Activated gamma-delta T cell (primary cell): ENCODE measurements around the gene SPINK2.

ENCODE experiments used
- DNase-seq: peaks from one replicate; lab custom pipeline; 2025; lab: John Stamatoyannopoulos, UW
- total RNA-seq, 2 donors: gene quantifications; one replicate each; lab custom pipeline; 2026; lab: John Stamatoyannopoulos, UW

The SPINK2 gene, protein sequence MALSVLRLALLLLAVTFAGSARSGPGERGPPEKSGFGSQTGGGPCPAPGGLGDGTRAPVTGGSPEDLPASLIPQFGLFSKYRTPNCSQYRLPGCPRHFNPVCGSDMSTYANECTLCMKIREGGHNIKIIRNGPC
- total RNA-seq, result 1.3 to 1.8 reads per million in 2 donors

DNA sequence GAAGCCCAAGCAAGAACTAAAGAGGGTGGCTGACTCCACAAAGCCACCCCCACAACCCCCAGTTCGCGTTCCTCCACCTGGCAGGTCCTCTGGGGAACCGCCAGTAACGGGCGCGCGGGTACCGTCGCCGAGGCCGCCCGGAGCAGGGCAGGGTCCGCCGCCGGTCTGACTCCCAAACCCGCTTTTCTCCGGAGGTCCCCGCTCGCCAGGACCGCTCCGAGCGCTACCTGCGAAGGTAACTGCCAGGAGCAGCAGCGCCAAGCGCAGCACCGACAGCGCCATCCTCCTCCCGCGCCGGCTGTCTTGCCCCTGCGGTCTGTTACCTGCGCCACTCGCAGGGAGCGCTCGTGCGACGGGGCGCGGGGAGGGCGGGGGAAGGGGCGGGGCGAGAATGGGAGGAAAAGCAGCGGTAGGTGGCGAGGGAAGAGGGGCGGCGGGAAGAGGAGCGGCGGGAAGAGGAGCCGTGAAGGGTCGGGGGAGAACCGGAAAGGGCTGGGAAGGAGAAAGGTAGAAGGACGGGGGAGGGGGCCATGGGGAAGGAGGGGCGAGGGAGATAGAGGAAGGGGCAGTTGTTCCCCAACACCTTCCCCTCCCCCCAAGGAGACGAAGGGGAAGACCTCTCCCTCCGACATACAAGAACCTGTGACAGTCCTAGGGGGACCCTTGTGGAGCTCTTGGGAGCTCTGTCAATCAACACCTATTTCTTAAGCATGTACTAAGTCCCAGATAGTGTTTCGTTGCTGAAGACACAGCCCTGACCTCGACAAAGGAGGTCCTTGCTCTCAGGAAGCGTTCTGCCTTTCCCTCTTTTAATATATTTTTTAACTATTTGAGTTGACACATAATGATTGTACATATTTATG lies at the start of gene SPINK2:
Gene SPINK2 (minus strand): TSS at position 321 of the 863 bp plus-strand sequence. CDS start 39 bp downstream, at position 282.
- peak; percentile 56 for DNase-seq

DNA sequence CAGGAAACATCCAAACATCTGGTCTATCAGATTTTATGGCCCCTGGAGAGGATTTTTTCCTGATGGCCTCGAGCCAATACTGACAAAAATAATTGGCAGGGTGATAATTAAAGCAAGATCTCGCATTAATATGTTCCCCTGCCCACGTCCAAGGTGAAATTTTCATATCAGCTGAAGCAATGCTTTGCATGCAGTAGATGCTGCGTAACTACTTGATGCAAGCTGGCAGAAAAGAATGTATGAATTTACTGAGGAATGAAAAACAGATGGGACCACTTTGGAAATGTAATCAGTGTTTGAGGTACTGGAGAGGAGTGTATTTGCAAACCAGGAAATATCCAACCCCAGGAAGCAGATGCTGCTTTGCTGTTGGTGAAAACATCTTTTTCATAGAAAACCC lies 49.4 kb upstream of the SPINK2 start:
- DNase-seq, result no peak

DNA sequence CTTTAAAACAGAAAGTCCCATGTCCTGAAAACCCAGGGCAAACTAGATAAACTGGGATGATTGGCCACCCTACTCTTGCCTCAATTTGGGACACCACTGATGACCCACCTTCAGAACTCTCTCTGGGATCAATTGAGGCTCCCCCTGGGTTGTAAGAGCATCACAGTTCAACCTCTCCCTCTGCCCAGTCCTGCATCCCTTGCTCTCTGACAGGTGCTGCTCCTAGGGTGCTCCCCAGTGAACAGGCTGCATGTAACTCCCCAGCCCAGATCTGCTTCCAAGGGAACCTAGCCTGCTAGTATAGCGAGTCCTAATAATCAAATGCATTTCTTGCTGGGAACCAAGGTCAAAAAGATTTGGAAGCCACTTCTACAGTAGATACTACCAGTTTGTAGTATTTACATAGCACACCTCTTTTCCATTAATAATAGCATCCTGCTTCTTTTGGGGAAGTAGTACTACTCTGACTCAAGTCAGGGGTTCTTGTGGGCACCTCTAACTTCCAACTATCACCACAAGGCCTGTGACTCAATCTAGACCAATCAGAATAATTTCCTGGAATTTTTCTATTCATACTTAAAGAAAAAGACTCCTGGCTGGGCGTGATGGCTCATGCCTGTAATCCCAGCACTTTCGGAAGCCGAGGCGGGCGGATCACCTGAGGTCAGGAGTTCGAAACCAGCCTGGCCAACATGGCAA lies 42.1 kb upstream of the SPINK2 start:
- DNase-seq, result no peak

DNA sequence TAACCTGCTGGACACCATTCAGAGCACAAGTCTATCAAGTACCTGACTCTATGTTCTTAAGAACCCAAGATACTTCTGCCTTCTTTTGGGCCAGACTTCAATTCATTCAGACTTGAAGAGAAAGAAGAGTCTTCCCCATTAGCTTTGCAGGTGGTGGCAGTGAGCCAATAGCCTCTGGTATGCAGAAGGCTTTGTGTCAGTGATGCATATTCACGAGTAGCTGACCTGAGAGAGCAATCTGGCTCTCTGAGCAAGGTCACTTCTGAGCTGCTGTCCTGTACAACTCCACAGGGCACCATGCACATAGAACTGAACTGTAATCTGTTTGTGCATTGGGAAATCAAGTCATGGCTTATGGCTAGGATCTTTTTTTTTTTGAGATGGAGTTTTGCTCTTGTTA lies 39.9 kb upstream of the SPINK2 start:
- DNase-seq, result no peak

DNA sequence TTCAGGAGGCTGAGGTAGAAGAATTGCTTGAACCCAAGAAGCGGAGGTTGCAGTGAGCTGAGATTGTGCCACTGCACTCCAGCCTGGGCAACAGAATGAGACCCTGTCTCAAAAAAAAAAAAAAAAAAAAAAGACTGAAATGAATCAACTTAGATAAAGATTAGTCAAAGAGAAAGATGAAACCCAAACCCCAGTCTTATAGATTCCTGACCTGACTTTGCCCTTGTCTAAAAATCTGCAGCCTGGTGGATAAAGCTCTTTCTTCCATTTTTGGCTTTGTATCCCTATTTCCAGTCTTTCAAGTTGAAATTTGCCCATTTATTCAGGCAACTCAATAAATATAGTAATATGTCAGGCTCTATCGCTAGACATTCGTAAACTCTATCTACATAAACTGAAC lies 39.3 kb upstream of the SPINK2 start:
- no peak for DNase-seq

DNA sequence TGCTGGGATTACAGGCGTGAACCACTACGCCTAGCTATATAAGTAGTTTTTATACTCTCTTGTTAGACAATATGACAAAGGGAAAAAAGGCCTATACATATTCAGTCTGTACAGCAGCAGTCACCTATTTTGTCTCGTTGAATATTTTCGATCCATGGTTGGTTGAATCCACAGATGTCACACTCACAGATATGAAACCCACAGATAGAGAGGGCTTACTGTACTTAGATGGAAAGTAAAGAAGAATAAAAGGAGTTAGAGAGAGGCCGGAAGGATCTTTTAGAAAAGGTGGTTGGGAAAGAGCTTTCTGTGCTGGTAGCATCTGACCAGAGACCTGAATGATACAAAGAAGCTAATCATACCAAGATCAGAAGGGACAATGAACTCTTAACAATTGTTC lies 38.3 kb upstream of the SPINK2 start:
- DNase-seq, result no peak

DNA sequence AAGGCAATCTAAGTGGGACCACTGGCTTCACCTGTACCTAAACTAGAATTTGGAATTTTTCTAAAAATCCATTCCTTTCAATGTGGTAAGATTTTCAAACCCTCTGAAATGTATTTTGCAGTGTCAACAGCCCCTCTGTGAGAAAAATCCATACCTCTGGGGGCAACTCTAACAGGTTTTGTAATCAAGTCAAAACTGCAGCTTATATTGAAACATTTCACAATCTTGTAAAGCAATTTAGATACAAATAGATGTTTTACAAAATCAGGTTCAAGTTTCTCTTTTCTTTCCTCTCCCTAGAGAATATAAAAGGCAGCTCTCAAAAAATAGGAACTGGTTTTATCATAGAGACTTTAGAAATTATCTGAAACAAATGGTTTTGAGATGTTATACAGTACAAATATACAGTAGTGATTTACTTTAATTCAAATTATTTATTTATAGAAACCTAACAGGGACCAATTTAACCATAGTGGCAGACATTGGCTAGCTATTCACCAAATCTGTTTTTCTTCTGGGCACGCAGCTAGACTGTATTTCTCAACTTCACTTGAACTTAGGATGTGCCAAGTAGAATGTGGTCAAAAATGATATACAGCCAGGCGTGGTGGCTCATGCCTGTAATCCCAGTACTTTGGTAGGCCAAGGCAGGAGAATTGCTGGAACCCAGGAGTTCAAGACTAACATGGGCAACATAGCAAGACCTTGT lies 36.3 kb upstream of the SPINK2 start:
- DNase-seq, result no peak

DNA sequence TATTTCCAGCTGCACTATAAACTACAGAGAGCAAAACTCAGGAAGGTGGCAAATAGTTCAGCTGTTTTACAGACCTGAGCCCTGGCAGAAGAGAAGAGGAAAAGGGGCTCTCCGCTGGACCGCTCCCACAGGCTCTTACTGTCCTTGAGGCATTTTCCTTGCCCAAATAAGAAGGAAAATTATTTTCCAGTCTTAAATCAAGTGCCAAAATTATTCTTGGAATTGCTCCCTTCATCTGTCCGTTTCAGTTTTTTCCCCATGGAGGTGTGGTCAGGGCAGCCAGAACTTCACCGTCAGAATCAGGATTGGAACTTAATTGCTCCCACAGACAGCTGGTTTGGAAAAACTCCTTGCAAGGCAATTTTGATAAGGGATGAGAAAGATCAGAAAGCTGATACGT lies 35.2 kb upstream of the SPINK2 start:
- no peak for DNase-seq

DNA sequence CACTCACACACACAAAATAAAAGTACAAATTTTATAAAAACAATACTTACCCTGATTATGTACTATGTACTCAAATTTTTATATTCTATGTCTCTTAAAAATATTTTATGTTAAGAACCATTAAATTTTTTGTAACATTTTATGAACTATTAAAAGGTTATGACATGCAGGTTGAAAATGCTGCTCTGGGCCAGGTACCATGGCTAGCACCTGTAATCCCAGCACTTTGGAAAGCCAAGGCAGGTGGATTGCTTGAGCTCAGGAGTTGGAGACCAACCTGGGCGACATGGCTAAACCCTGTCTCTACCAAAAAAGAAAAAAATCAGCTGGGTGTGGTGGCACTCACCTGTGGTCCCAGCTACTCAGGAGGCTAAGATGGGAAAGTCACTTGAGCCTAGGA lies 29.4 kb upstream of the SPINK2 start:
- no peak for DNase-seq

DNA sequence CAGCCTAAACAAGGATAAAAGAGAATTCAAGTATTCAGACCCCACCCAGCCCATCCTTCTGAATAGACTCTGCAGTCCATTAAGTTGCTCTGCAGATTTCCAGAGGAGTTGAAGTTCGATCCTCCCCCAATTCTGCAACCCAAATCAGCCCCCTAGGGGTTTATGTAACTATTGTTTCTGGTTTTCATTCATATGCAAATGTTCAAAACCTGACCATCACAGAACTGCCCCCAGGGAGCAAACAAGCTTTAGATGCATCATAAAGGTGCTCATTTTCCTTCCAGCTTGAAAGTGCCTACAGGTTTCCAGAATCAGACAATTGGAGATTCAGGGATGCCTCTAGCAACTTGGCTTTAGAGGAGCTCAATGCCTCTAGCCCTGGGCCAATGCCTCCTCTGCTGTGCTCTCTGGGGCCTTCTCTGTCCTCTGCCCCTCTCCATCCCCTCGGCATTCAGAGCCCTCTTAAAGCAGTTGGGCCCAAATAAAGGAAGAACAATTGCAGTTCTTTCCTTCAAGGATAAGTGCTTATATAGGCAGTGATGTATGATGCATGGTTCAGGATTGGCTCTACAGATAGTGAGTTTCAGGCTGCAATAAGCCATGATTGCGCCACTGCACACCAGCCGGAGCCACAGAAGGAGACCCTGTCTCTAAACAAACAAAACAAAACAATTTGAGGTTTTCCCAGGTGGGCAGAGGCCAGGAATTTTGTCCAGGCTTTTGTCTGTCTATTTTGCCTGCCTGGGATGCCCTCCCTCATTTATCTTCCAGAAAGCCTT lies 23.5 kb upstream of the SPINK2 start:
- no peak for DNase-seq

DNA sequence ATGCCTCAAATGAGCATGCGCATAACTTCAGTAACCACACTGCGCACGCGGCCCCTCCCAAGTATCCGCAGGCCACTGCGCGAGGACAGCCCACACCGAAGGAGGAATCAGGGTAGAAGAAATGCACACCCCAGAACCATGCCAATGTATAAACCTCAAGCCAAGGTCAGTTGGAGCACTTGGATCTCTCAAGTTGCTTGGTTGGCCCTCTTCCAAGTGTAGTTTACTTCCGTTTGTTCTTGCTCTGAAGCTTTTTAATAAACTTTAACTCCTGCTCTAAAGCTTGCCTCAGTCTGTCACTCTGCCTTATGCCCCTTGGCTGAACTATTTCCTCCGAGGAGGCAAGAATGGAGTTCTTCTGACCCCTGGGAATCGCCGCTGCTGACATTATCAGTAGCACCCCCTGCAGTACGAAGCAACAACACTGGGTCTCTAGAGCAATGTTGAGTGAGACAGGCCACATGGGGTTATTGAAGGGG lies 22.0 kb upstream of the SPINK2 start:
- DNase-seq, result no peak

DNA sequence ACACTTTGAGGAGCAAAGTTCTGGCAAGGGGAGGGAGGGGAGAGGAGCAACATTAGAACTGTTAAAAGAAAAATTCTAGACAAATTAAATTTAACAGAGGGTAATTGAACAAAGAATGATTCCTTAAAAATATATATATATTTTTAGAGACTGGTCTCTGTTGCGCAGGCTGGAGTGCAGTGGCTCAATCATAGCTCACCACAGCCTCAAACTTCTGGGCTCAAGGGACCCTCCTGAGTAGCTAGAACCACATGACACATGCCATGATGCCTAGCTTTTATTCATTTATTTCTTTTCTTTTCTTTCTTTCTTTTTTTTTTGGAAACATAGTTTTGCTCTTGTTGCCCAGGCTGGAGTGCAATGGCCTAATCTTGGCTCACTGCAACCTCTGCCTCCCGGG lies 19.1 kb upstream of the SPINK2 start:
- DNase-seq, result no peak

DNA sequence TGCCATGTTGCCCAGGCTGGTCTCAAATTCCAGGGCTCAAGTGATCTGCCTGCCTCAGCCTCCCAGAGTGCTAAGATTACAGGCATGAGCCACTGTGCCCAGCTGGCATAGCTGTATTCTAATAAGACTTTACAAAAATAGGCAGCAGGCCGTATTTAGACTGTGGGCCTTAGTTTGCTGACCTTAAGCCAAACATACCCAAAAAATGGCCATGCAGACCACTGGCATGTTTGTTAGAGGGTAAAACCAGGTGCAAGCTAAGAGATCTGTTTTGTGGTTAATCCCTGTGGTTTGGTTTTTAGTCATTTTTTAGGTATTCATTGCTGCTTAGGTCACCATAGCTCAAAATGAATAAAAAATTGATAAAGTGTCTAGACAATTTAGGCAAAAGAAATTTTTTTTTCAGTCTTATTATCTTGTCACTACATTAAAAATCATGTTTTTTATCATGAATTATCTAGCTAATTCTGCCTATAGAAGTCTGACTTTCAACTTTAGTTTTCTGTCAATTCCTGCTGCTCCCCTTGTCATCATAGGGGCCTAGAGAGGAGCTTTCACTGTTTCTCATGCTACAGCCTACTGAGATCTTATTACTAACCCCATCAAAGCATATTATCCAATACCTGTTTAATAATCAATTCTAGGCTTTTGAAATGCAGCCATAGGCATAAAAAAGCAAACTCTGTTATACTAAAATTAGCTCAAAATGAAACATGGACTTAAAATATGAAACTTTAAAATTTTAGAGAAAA lies 7.5 kb upstream of the SPINK2 start:
- no peak for DNase-seq

DNA sequence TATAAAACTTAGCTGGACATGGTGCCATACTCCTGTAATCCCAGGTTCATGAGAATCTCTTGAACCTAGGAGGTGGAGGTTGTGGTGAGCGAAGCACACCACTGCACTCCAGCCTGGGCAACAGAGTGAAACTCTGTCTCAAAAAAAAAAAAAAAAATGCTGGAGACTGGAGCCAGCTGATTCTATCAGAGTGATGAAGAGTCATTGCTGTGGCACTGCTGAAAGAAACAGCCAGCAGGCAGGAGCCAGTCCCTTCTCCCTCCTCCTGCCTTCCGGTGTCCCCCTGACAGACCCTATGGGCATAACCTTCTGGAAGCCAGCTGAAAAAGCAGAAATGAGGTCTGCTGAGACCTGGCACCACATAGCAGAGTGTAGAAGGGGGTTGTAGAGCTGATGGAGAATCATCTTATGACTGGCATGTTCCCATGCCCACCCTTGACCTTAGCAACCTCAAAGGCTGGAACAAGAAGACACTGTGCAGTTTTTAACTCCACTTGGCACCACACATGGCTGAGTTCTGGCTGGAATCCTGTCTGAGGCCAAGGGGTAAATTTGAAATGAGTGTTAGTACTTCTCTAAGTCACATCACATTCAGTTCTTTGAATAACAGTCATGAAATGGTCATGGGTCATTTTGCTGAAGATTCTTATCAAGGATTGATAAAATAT lies 2.6 kb upstream of the SPINK2 start:
- DNase-seq, result no peak

DNA sequence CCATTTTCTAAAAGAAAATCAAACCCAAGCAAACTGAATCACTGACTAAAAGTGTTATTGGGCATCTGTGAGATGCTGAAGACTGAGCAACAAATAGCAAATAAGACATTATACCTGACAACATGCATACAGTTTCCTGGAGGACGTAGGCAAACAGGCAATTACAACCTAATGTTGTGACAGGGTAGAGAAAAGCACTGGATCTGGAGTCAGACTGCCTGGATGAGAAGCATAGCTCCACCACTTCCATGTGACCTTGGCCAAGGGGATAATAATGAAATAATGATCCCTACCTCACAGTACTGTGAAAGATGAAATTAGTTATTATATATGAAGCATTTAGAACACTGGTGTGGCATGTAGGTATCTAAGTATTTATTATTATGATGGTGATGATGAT lies 2.7 kb downstream of the SPINK2 start:
- no peak for DNase-seq

DNA sequence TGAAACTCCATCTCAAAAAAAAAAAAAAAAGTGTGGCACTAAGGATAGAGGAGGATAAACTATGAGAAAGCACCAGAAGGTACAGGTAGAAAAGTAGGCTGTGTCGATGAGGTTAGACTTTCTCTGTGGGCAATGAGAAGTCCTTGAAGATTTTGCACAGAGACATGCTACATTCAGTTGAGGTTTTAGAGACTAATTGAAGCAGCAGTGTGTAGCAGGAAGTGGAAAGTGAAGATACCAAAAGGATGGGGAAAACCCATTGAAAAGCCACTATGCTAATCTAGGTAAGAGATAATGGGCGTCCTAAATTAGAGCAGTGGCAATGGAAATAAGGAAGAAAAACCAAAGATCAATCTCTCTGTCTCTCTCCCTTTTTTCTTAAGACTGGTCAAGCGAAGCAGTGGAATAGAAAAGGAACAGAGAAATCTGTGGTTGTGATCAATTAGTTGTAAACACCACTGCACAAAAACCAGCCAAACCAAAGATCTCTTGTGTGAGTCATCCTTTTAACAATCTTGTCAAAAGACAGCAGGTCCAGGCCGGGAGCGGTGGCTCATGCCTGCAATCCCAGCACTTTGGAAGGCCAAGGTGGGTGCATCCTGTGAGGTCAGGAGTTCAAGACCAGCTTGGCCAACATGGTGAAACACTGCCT lies 3.5 kb downstream of the SPINK2 start:
- no peak for DNase-seq

DNA sequence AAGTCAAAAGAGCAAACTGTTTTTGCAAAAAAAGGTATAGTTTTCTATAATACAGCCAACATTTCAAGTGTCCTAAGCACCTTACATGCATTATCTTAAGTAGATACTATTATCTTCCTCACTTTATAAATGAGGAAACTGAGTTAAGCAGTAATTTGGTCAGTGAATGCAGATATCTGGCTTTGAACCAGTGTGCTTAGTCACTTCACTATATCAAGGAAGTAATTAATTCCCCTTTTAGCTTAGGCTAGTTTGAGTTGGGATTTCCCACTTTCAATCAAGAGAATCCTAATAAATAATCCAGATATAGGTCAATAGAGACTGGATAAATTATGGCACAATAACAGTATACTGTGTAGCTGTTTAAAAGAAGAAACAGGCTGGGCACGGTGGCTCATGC lies 14.8 kb downstream of the SPINK2 start:
- no peak for DNase-seq

DNA sequence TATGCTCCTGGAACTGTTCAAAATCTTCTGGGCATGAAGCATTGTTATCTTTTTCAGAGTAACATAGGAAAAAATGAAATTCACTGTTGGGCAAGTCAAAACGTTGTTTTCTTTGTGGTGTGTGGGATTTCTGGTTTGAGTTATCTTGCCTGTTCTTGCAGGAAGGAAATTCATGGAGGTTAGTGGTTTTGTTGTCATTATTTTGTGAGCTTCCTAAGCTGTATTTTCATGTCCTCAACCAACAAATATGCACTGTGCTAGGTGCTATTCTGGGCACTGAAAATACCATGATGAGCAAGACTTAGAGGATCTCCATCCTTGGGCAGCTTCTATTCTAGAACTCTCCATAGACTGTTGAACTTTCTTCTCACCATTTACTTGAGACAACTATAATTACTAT lies 16.9 kb downstream of the SPINK2 start:
- DNase-seq, result no peak

DNA sequence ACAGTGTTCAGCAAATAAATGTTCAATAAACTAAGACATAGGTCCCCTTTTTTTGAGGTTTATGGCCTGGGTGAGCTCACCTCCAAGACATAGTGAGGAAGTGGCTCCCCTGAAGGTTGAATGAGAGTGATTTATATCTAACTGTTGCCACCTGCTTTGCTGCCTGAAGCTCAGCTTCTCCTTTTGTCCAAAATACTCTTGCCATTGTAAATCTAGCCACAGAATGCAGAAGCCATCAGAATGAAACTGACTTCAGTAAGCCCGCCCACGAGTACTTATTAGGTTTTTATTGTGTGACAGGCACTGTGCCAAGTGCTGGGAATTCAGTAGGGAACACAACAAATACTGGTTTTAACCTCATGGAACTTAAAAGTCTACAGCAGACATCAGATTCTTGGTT lies 18.0 kb downstream of the SPINK2 start:
- DNase-seq, result no peak
